Measurements from ENCODE around the gene CEMIP.

- TF ChIP-seq EP300 (IDR thresholded peaks at IDR 0.05; ENCODE audit: borderline replicate concordance in 1 of 2, low read depth in 2 of 2, low read length in 2 of 2) = no peak
- no peak for TF ChIP-seq POLR2A (IDR thresholded peaks at IDR 0.05; ENCODE audit: control extremely low read depth in 1 of 2, low read depth in 2 of 2, low read length in 2 of 2)
- TF ChIP-seq TCF12 (IDR thresholded peaks at IDR 0.05; ENCODE audit: low read depth, low read length) = no peak
- no peak for TF ChIP-seq ZNF274 (IDR thresholded peaks at IDR 0.05; ENCODE audit: borderline replicate concordance, extremely low read depth, low read length)
Observed at GRCh38 chr15:80841541-80841940, 62.4 kb downstream of the CEMIP start.
